Aorta (tissue), 5 donors: Measurements from ENCODE around the gene THSD4. TPM values are rescaled to one million over a fixed set of nuclear protein-coding genes. Genes with fewer than 3 reads are reported as not detected.

Experiments
- ATAC-seq: fragments of 200-7000 bp; cut with Tn5 transposase; one replicate; pipeline ENCODE4 v1.9.1; 2022; ENCODE audit warnings: moderate library complexity; ENCODE audit not compliant: low FRiP score
- DNase-seq, 2 donors: peaks; one replicate each; pipeline ENCODE4 v3.0.0-alpha.2; 2020
- H3K27ac ChIP-seq, 2 donors: one replicate each; pipeline ENCODE4 v1.5.1; 2013; ENCODE audit warnings: low read length in 2 of 2, mild to moderate bottlenecking in 2 of 2, moderate library complexity in 2 of 2, control low read depth in 1 of 2, inconsistent platforms in 1 of 2, low read depth in 1 of 2
- H3K27me3 ChIP-seq, 2 donors: one replicate each; pipeline ENCODE4 v1.6.1; 2013; ENCODE audit warnings: control low read depth in 1 of 2, low read length in 1 of 2, mild to moderate bottlenecking in 1 of 2, moderate library complexity in 1 of 2; ENCODE audit not compliant: insufficient read depth in 2 of 2, control insufficient read depth in 1 of 2
- H3K36me3 ChIP-seq, 2 donors: one replicate each; pipeline ENCODE4 v1.6.1; 2013; ENCODE audit warnings: control low read depth in 1 of 2, low read length in 1 of 2, mild to moderate bottlenecking in 1 of 2; ENCODE audit not compliant: insufficient read depth in 2 of 2, control insufficient read depth in 1 of 2
- H3K4me1 ChIP-seq, 2 donors: one replicate each; pipeline ENCODE4 v1.6.1; 2013; ENCODE audit warnings: low read length in 2 of 2, control low read depth in 1 of 2, mild to moderate bottlenecking in 1 of 2, moderate library complexity in 1 of 2; ENCODE audit not compliant: insufficient read depth in 2 of 2, control insufficient read depth in 1 of 2
- H3K4me3 ChIP-seq, 2 donors: one replicate each; pipeline ENCODE4 v1.5.1; 2013; ENCODE audit warnings: low read length in 2 of 2, control low read depth in 1 of 2, mild to moderate bottlenecking in 1 of 2
- H3K9me3 ChIP-seq: one replicate; pipeline ENCODE4 v1.6.1; 2013; ENCODE audit warnings: mild to moderate bottlenecking, low read length; ENCODE audit not compliant: control insufficient read depth
- WGBS, 2 donors: extraction: QIAGEN DNeasy Blood & Tissue Kit; methylation state at CpG; one replicate each; pipeline ENCODE4 v1.1.7; 2013; 5-methylcytosine and 5-hydroxymethylcytosine counted together
- intact Hi-C, 2 donors: fragments of 100-400 bp; cut with DNase I; formaldehyde crosslinking; loops; one replicate each; pipeline versions ENCODE4 v1.14.2 to v1.15.0; 2022
- polyA plus RNA-seq, 2 donors: library from polyadenylated mRNA; stranded (reverse); fragments of 200-250 nt; gene quantifications; one replicate each; pipeline ENCODE4 v1.2.3, GENCODE V29; 2013
- total RNA-seq, 2 donors: library from RNA; stranded (reverse); fragmentation: NEBNext Ultra II Directional; extraction: Animal tissue kit (Norgen Biotek cat#: 25700); gene quantifications; one replicate each; pipeline ENCODE4 v1.2.1, GENCODE V29; 2021
- donor health status: healthy with polysubstance abuse.
- donor health status: Bipolar disorder and iron deficiency.
- donor health status: DM: no; HTN: no; CAD: no.
- donor health status: DM: no; HTN: no; CAD: no.
- donor health status: DM: yes; HTN: yes; CAD: no.

THSD4 gene
- total and polyA plus RNA-seq, 4 donors = 6.3 to 143 (median 30.3) TPM

GRCh38 chr15:71250936-71251583 lies 135.8 kb downstream of the THSD4 start:
- no peaks in the 10 kb centered on the region for H3K4me1 ChIP-seq
- H3K27me3 ChIP-seq = no peaks in the 10 kb centered on the region
- no peak overlapping the region for H3K27ac ChIP-seq
- no peaks in the 10 kb centered on the region for H3K36me3 ChIP-seq
- no peaks in the 10 kb centered on the region for H3K9me3 ChIP-seq
- intact Hi-C loops = no loop called here
- no peak overlapping the region for H3K4me3 ChIP-seq
- ATAC-seq (no peak), DNase-seq (no peak)
- 46 to 60% methylated on average over 2 of the region's 2 CpGs for WGBS, 2 donors

GRCh38 chr15:71251584-71252043 lies 136.3 kb downstream of the THSD4 start:
- Histone ChIP-seq H3K9me3 (no peaks in the 10 kb centered on the region), H3K27ac (no peak overlapping the region), H3K4me1 (no peaks in the 10 kb centered on the region), H3K27me3 (no peaks in the 10 kb centered on the region), H3K36me3 (no peaks in the 10 kb centered on the region), H3K4me3 (no peak overlapping the region)
- intact Hi-C loops = no loop called here
- WGBS, 2 donors = 61 to 70% methylated on average over 4 of the region's 4 CpGs
- ATAC-seq = no peak
- DNase-seq = no peak

GRCh38 chr15:71252044-71252739 lies 136.9 kb downstream of the THSD4 start:
- DNase-seq (no peak), ATAC-seq (no peak)
- no peak overlapping the region for H3K4me3 ChIP-seq
- no peaks in the 10 kb centered on the region for H3K36me3 ChIP-seq
- no peak overlapping the region for H3K27ac ChIP-seq
- H3K4me1 ChIP-seq = no peaks in the 10 kb centered on the region
- 82 to 87% methylated on average over 6 of the region's 6 CpGs for WGBS, 2 donors
- no peaks in the 10 kb centered on the region for H3K9me3 ChIP-seq
- intact Hi-C loops = no loop called here
- H3K27me3 ChIP-seq = no peaks in the 10 kb centered on the region

GRCh38 chr15:71252740-71253047 lies 137.4 kb downstream of the THSD4 start:
- intact Hi-C loops = no loop called here
- ATAC-seq (no peak), DNase-seq (no peak)
- no peaks in the 10 kb centered on the region for H3K4me1 ChIP-seq
- no peaks in the 10 kb centered on the region for H3K9me3 ChIP-seq
- no peaks in the 10 kb centered on the region for H3K27me3 ChIP-seq
- H3K27ac ChIP-seq = no peak overlapping the region
- H3K4me3 ChIP-seq = no peak overlapping the region
- WGBS, 2 donors = 94 to 98% methylated on average over 3 of the region's 3 CpGs
- H3K36me3 ChIP-seq = no peaks in the 10 kb centered on the region

- WGBS, 2 donors = 93 to 94% methylated on average over 3 of the region's 3 CpGs
- Histone ChIP-seq H3K27ac (no peak overlapping the region), H3K4me1 (no peaks in the 10 kb centered on the region), H3K27me3 (no peaks in the 10 kb centered on the region), H3K4me3 (no peak overlapping the region), H3K36me3 (peaks cover 0 to 7% of the 10 kb centered on the region in 2 donors), H3K9me3 (no peaks in the 10 kb centered on the region)
- no peak for DNase-seq
- intact Hi-C loops = no loop called here
- ATAC-seq = no peak
Measured at GRCh38 chr15:71254491-71254890, 139.2 kb downstream of the THSD4 start.

GRCh38 chr15:71256934-71257664 lies 141.8 kb downstream of the THSD4 start:
- Histone ChIP-seq H3K36me3 (peaks cover 0 to 7% of the 10 kb centered on the region in 2 donors), H3K27ac (no peak overlapping the region), H3K4me3 (no peak overlapping the region), H3K27me3 (no peaks in the 10 kb centered on the region), H3K4me1 (no peaks in the 10 kb centered on the region), H3K9me3 (no peaks in the 10 kb centered on the region)
- intact Hi-C loops = no loop called here
- no peak for ATAC-seq
- no peak for DNase-seq
- 87% methylated on average over 5 of the region's 5 CpGs for WGBS, 2 donors

- 67 to 83% methylated on average over 2 of the region's 2 CpGs for WGBS, 2 donors
- DNase-seq (no peak), ATAC-seq (no peak)
- Histone ChIP-seq H3K27me3 (no peaks in the 10 kb centered on the region), H3K4me1 (no peaks in the 10 kb centered on the region), H3K4me3 (no peak overlapping the region), H3K36me3 (peaks cover 0 to 7% of the 10 kb centered on the region in 2 donors), H3K27ac (no peak overlapping the region), H3K9me3 (no peaks in the 10 kb centered on the region)
- intact Hi-C loops = no loop called here
Measured at GRCh38 chr15:71259866-71260265, 144.6 kb downstream of the THSD4 start.

- intact Hi-C loops = no loop called here
- Histone ChIP-seq H3K36me3 (peaks cover 0 to 7% of the 10 kb centered on the region in 2 donors), H3K9me3 (no peaks in the 10 kb centered on the region), H3K27me3 (no peaks in the 10 kb centered on the region), H3K4me3 (no peak overlapping the region), H3K27ac (no peak overlapping the region), H3K4me1 (peaks cover 0 to 1% of the 10 kb centered on the region in 2 donors)
- WGBS, 2 donors = 94 to 95% methylated on average over 2 of the region's 2 CpGs
- ATAC-seq (no peak), DNase-seq (no peak)
Measured at GRCh38 chr15:71261418-71261817, 146.1 kb downstream of the THSD4 start.
